GM19468 (cell line): Measurements from ENCODE around the gene AIPL1.

Experiments
- ATAC-seq: cut with Tn5 transposase; IDR thresholded peaks from one replicate; pipeline ENCODE4 v1.9.1; 2021; ENCODE audit warnings: mild to moderate bottlenecking, moderate library complexity, moderate number of reproducible peaks; ENCODE audit not compliant: unreplicated experiment; ENCODE audit errors: extremely low read depth

Gene AIPL1

GRCh38 chr17:6423931-6424330 lies 11.0 kb downstream of the AIPL1 start:
- no peak for ATAC-seq

- no peak for ATAC-seq
Measured at GRCh38 chr17:6422654-6423241, 12.2 kb downstream of the AIPL1 start.

GRCh38 chr17:6421700-6422604 lies 13.0 kb downstream of the AIPL1 start:
- no peak for ATAC-seq

GRCh38 chr17:6420173-6420641 lies 14.7 kb downstream of the AIPL1 start:
- ATAC-seq, result no peak

GRCh38 chr17:6415616-6416015 lies 19.3 kb downstream of the AIPL1 start:
- no peak for ATAC-seq

GRCh38 chr17:6413065-6413464 lies 21.9 kb downstream of the AIPL1 start:
- no peak for ATAC-seq

- ATAC-seq, result no peak
Measured at GRCh38 chr17:6408735-6409134, 26.2 kb downstream of the AIPL1 start.

- no peak for ATAC-seq
Measured at GRCh38 chr17:6408276-6408675, 26.6 kb downstream of the AIPL1 start.

GRCh38 chr17:6402258-6402657 lies 32.7 kb downstream of the AIPL1 start:
- no peak for ATAC-seq

- no peak for ATAC-seq
Measured at GRCh38 chr17:6398955-6399354, 36.0 kb downstream of the AIPL1 start.

- ATAC-seq, result no peak
Measured at GRCh38 chr17:6394055-6394606, 40.8 kb downstream of the AIPL1 start.

- no peak for ATAC-seq
Measured at GRCh38 chr17:6393351-6393952, 41.5 kb downstream of the AIPL1 start.

GRCh38 chr17:6392609-6393350 lies 42.1 kb downstream of the AIPL1 start:
- ATAC-seq, result no peak

- ATAC-seq, result no peak
Measured at GRCh38 chr17:6388416-6388815, 46.5 kb downstream of the AIPL1 start.

- no peak for ATAC-seq
Measured at GRCh38 chr17:6387858-6388257, 47.1 kb downstream of the AIPL1 start.

- ATAC-seq, result no peak
Measured at GRCh38 chr17:6387442-6387841, 47.5 kb downstream of the AIPL1 start.

GRCh38 chr17:6386041-6386630 lies 48.8 kb downstream of the AIPL1 start:
- no peak for ATAC-seq

- no peak for ATAC-seq
Measured at GRCh38 chr17:6384481-6384880, 50.4 kb downstream of the AIPL1 start.

GRCh38 chr17:6381526-6382465 lies 53.1 kb downstream of the AIPL1 start:
- ATAC-seq, result no peak
